Astrocyte of the spinal cord (primary cell): ENCODE results near the gene ZMYM4.
"Not testable (repeated sequence)": the region's sequence is repeated elsewhere in the genome, so short reads cannot be mapped to it uniquely, and the experiment has no call there.

Experiments used
- DNase-seq: peaks from one replicate; pipeline ENCODE4 v3.0.0; 2011; ENCODE audit warnings: low read depth, low spot score
- H3K4me3 ChIP-seq: 2 replicates; pipeline ENCODE4 v1.5.1; 2011; ENCODE audit warnings: low read depth, mild to moderate bottlenecking, low read length, moderate library complexity
- in situ Hi-C: cut with HindIII; loops from 2 replicates; pipeline ENCODE4 v1.10.0; 2017; ENCODE audit warnings: low sequenced_read_pairs
- TF ChIP-seq, protein P1 (sequence below): IDR thresholded peaks from 2 replicates; pipeline ENCODE4 v1.5.1; 2012; ENCODE audit warnings: low read depth, mild to moderate bottlenecking, low read length, inconsistent platforms

Gene ZMYM4

DNA sequence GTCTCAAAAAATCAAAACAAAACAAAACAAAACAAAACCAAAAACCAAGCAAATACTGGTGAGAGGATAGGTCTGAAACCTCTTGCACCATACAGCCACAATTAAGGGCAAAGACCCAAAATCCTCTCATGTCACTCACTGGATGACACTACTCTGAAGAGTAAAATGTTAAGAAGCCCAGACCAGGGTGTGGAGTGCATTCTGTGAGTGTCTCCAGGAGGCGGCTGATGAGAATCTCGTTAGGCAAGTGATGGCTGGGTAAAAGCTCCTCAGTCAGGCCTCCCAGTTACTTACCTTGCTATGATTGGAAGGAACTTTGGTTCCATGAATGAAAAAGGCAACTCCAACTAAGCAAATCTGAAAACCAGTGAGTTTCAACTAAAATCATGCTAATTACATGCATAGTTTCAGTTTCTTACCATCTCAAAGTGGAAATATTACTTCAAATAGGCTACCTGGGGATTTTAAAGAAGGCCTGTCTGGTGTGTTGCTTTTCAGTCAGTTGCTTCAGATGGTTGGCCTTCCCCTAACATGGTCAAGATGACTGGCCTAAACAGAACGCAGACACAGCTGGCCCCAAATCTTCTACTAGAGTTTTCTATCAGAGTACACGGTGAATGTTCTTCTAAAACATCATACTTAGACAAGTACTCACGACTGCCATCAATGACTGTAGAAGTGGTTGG, 193.6 kb downstream of the ZMYM4 start:
- in situ Hi-C loops, result no loop called here
- no peak overlapping the region for H3K4me3 ChIP-seq
- no peak for DNase-seq
- TF ChIP-seq, protein P1, sequence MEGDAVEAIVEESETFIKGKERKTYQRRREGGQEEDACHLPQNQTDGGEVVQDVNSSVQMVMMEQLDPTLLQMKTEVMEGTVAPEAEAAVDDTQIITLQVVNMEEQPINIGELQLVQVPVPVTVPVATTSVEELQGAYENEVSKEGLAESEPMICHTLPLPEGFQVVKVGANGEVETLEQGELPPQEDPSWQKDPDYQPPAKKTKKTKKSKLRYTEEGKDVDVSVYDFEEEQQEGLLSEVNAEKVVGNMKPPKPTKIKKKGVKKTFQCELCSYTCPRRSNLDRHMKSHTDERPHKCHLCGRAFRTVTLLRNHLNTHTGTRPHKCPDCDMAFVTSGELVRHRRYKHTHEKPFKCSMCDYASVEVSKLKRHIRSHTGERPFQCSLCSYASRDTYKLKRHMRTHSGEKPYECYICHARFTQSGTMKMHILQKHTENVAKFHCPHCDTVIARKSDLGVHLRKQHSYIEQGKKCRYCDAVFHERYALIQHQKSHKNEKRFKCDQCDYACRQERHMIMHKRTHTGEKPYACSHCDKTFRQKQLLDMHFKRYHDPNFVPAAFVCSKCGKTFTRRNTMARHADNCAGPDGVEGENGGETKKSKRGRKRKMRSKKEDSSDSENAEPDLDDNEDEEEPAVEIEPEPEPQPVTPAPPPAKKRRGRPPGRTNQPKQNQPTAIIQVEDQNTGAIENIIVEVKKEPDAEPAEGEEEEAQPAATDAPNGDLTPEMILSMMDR, result no peak

DNA sequence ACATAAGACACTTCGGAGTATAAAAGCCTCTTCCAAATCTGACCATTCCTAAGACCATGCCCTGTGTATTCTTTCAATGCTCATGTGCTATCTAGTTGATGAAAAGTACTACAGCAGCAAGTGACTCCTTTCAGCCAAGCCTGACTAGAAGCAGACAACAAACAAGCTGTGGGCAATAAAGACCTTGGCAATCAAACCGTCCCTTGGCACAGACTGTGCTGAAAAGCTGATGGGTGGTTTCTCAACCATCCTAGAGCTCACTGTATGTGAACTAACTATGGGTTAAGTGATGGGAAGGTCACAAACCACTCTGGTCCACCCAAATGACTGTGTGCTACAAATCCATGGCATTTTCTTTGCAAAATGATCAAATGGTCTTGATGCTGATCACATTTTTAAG, 194.7 kb downstream of the ZMYM4 start:
- TF ChIP-seq, protein P1, result no peak
- in situ Hi-C loops, result no loop called here
- H3K4me3 ChIP-seq, result no peak overlapping the region
- no peak for DNase-seq

DNA sequence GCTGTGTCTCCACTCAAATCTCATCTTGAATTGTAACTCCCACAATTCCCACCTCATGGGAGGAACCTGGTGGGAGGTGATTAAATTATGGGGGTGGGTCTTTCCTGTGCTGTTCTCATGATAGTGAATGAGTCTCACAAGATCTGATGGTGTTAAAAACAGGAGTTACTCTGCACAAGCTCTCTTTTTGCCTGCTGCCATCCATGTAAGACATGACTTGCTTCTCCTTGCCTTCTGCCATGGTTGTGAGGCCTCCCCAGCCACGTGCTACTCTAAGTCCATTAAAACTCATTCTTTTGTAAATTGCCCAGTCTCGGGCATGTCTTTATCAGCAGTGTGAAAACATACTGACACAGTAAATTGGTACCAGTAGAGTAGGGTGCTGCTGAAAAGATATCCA, 195.2 kb downstream of the ZMYM4 start:
- H3K4me3 ChIP-seq, in situ Hi-C loops, DNase-seq: not testable (repeated sequence)

DNA sequence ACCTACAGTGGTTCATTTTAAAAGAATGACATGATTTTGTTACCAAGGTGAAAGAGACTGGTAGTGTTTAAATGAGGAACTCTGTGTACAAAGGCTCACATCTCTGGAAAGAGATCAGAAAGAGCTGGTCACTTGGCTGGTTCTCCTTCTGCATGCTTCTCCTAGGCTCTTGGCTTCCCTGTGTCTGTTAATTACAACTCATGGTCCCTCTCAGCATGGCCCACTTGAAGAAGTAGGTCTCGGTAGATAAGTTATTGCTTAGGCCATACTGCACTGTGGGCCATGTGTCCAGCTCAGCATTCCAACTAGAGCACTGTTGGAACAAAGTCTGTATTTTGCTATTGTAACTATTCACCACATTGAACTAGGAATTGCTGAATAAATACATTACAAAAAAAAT, 197.6 kb downstream of the ZMYM4 start:
- TF ChIP-seq, protein P1, result no peak
- no peak for DNase-seq
- in situ Hi-C loops, result no loop called here
- H3K4me3 ChIP-seq, result no peak overlapping the region

DNA sequence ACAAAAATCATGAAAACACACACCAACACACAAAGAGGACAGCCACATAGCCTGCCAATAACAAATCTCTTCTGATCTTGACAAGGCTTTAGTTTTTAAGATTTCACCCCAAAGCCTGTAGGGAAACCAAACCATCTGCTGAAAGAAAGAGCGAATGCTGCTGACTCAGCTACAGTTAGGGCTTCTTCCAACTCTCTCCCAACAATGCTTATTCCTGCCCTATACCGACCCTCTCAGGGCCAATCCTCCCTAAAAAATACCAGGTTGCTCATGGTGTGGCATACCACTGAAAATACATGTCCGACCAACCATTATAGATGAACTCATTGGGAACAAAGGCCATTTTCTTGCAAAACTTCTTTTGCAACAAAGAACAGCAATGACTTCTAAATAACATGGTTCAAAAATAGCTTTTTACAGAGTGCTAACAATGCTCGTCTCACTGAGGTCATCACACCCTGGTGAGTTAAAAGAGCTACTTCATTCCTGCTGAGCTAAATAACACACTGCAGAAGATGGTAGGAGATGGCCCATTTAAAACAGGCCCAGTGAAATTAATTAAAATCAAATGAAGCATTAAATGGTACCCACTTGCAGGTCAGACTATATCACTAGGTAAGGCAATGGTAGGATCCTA, 202.6 kb downstream of the ZMYM4 start:
- no peak overlapping the region for H3K4me3 ChIP-seq
- DNase-seq, result no peak
- TF ChIP-seq, protein P1, result no peak
- in situ Hi-C loops, result no loop called here
